Measurements from ENCODE around the gene ELAPOR1.

ELAPOR1 gene

DNA sequence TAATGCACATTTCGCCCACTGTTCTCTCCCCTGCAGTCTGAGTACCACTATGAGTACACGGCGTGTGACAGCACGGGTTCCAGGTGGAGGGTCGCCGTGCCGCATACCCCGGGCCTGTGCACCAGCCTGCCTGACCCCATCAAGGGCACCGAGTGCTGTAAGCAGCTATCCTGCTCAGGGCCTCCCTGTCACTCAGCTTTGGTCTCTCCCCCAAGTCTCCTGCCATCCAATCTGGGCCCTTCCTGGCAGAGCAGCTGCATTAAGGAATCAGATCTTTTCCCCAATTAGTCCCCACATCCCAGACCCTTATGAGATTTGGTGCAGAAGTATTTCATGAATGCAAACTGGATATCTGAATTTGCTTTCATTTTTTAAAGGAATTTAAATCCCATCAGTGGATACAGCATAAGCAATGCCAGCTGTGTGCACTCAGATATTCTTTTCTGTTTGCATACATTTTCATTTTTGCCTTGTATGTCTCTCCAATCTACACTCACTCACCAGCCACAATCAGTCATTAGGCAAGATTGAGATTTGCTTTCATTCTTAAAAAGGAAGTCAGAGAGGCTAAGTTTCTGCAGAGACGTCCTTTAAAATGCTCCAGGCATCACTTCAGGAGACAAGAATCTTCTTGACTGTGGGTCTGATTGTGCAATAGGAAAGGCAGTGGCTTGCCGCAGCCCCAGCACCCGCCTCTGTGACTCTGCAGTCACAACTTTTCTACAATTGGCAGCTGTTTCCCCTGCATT is 48.1 kb downstream of the ELAPOR1 start:
- H3K4me3 ChIP-seq (ENCODE audit: low read length): no peak overlapping the region
- peak; percentile 90 for DNase-seq (ENCODE audit: low read depth, low spot score)

DNA sequence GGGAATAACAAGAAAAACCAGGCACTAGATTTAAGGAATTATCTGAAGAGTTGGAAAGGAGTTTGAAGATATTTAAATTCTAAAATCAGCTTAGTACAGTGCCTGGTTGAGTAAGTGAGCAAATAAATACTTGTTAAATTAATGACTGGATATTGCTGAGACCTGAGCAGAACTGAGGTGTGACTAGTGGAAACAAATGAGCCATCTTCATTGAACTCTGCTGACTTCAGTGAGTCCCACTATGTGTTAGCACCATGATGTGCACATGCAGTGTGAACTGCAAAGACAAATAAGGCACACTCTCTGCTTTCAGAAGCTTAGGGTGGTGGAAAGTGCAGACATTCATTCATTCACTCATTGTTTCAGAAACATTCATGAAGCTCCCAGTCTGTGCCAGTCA is 48.7 kb downstream of the ELAPOR1 start:
- no peak overlapping the region for H3K4me3 ChIP-seq (ENCODE audit: low read length)
- peak; percentile 5 for DNase-seq (ENCODE audit: low read depth, low spot score)

DNA sequence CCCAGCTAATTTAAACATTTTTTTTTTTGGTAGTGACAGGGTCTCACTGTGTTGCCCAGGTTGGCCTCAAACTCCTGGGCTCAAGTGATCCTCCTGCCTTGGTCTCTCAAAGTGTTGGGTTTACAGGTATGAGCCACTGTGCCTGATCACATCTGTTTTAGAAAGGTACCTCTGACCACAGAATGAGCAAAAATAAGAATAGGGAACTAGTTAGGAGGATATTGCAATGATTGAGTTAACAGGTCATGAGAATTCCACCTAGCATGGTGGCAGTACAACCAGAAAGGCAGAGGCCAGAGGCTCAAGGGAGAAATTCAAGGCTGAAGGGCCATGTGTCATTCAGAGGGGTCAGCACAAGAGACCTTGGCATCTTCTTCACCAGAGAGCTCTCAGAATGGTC is 49.6 kb downstream of the ELAPOR1 start:
- no peak overlapping the region for H3K4me3 ChIP-seq (ENCODE audit: low read length)
- no peak for DNase-seq (ENCODE audit: low read depth, low spot score)

Measured in Jurkat, Clone E6-1 (cell line).